ENCODE measurements around the gene BPIFA1.

GRCh38 chr20:33284284-33284683 lies 48.5 kb downstream of the BPIFA1 start:
- TF ChIP-seq EP300 (IDR thresholded peaks at IDR 0.05) (no peak), CTCF (IDR thresholded peaks at IDR 0.05) (no peak), POLR2AphosphoS5 (IDR thresholded peaks at IDR 0.05) (no peak), POLR2A (IDR thresholded peaks at IDR 0.05; ENCODE audit: low read depth) (no peak)
